Tibial nerve (tissue), 4 donors: ENCODE results near the gene RRM2.

Source experiments
- CTCF ChIP-seq, 5 experiments: fragments of 200-600 bp in 3 of 5; fragments of 450-650 bp in 2 of 5; sonication (generic) in 3 of 5; IDR thresholded peaks; one replicate each; pipeline ENCODE4 v1.5.1; 2016 to 2019; ENCODE audit warnings: antibody characterized with exemption in 5 of 5, mild to moderate bottlenecking in 3 of 5, moderate library complexity in 2 of 5
- EP300 ChIP-seq, 2 donors: sonication (generic); formaldehyde crosslinking; IDR thresholded peaks; one replicate each; pipeline ENCODE4 v1.6.1; 2017; ENCODE audit warnings: antibody characterized with exemption in 2 of 2, mild to moderate bottlenecking in 1 of 2

- TF ChIP-seq CTCF (IDR thresholded peaks at IDR 0.05) = no peak
- TF ChIP-seq EP300 (IDR thresholded peaks at IDR 0.05) = no peak
These were observed 10.1 kb downstream of the RRM2 start for GRCh38 chr2:10132596-10132995.
